ENCODE results near the gene PACRG. TPM values are rescaled to one million over a fixed set of nuclear protein-coding genes. Genes with fewer than 3 reads are reported as not detected.

Gene PACRG
- total and polyA plus RNA-seq, 12 donors: 2.1 to 34.6 (median 10.0) TPM

DNA sequence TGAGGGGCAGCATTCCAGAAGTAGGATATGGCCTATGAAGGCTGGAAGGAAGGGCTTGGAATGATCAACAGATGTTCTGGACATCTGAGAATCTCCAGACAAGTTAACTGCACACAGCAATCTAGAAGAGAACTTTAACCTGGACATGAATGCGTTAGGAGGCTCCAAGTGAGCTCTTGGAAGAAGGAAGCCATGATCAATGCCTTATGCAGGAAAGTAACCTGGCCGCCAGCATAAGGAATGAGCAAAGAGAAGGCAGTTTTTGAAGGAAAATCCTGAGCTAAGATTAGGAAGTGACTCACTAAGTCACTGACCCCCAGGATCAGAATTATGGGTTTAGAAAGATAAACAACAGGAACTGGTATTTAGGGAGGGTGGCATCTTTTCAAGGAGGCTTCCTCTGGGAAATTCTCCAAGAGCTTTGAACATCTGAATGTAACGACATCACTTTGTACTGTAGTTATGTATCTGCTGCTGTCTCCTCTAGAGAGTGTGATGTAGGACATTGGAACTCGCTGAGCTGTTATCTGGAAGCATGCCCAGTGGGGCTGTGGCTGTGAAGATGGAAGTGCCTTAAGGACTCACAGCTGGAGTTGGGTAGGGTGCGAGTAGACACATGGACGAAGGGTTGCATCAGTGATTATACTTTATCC, 236.8 kb downstream of the PACRG start:
- Histone ChIP-seq H3K27me3 (peaks cover 0 to 11% (median 0%) of the 10 kb centered on the region in 7 donors), H3K27ac (no peak overlapping the region), H3K36me3 (no peaks in the 10 kb centered on the region), H3K4me1 (peaks cover 0 to 14% (median 9%) of the 10 kb centered on the region in 9 donors), H3K9me3 (no peaks in the 10 kb centered on the region), H3K4me3 (no peak overlapping the region)
- WGBS, 2 donors: 22 to 25% methylated on average over 6 of the region's 6 CpGs
- DNase-seq: peak in 1 of 2 donors; percentile 51
- peak; percentile 67 to 96 (median 82) for ATAC-seq
- intact Hi-C loops (cut with DNase I): no loop called here
- TF ChIP-seq, protein P1, sequence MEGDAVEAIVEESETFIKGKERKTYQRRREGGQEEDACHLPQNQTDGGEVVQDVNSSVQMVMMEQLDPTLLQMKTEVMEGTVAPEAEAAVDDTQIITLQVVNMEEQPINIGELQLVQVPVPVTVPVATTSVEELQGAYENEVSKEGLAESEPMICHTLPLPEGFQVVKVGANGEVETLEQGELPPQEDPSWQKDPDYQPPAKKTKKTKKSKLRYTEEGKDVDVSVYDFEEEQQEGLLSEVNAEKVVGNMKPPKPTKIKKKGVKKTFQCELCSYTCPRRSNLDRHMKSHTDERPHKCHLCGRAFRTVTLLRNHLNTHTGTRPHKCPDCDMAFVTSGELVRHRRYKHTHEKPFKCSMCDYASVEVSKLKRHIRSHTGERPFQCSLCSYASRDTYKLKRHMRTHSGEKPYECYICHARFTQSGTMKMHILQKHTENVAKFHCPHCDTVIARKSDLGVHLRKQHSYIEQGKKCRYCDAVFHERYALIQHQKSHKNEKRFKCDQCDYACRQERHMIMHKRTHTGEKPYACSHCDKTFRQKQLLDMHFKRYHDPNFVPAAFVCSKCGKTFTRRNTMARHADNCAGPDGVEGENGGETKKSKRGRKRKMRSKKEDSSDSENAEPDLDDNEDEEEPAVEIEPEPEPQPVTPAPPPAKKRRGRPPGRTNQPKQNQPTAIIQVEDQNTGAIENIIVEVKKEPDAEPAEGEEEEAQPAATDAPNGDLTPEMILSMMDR (IDR thresholded peaks at IDR 0.05): no peak

DNA sequence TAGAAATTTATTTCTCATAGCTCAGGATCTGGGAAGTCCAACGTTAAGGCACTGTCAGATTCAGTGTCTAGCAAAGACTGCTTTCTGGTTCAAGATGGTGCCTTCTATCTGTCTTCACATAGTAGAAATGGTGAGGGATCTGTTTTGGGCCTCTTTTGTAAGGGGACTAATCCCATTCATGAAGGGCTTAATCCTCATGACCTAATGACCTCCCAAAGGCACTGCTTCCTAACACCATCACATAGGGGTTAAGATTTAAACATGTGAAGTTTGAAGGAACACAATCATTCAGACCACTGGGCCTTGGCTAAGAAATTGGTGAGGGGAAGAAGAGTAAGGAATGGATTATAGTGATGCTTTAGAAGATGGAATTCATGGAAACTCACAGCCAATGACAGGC, 237.6 kb downstream of the PACRG start:
- H3K27me3 ChIP-seq: peaks cover 0 to 10% (median 0%) of the 10 kb centered on the region in 7 donors
- no peaks in the 10 kb centered on the region for H3K36me3 ChIP-seq
- no peak overlapping the region for H3K4me3 ChIP-seq
- ATAC-seq (no peak), DNase-seq (no peak)
- H3K9me3 ChIP-seq: no peaks in the 10 kb centered on the region
- intact Hi-C loops (cut with DNase I): no loop called here
- no peak overlapping the region for H3K27ac ChIP-seq
- TF ChIP-seq, protein P1 (IDR thresholded peaks at IDR 0.05): no peak
- WGBS, 2 donors: 70 to 79% methylated on average over 1 of the region's 1 CpG
- peaks cover 0 to 14% (median 9%) of the 10 kb centered on the region in 9 donors for H3K4me1 ChIP-seq

DNA sequence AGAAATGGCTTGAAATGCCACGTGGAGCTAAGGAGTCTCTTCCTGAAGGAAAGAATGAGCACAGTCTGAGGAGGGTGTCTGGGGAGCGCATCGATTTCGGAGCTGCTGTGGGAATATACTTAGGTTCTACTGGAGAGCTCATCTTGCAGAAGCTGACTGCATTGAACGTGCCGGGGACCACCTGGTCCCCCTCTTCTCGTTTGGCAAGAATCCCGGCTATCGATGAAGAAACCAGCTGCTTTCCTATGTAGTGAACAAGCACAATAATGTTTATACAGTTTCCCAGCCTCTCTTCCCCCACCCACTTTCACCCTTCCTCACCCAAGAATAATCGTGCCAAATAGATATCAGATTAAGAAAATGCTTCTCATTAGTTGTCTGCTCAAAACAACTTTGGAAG, 242.5 kb downstream of the PACRG start:
- no peaks in the 10 kb centered on the region for H3K27me3 ChIP-seq
- 53 to 58% methylated on average over 10 of the region's 10 CpGs for WGBS, 2 donors
- H3K4me3 ChIP-seq: no peak overlapping the region
- no peaks in the 10 kb centered on the region for H3K36me3 ChIP-seq
- TF ChIP-seq, protein P1 (IDR thresholded peaks at IDR 0.05): no peak
- H3K4me1 ChIP-seq: peaks cover 0 to 1% (median 0%) of the 10 kb centered on the region in 9 donors
- H3K27ac ChIP-seq: no peak overlapping the region
- no peak for ATAC-seq
- intact Hi-C loops (cut with DNase I): no loop called here
- peaks cover 0 to 3% (median 0%) of the 10 kb centered on the region in 11 donors for H3K9me3 ChIP-seq
- no peak for DNase-seq

DNA sequence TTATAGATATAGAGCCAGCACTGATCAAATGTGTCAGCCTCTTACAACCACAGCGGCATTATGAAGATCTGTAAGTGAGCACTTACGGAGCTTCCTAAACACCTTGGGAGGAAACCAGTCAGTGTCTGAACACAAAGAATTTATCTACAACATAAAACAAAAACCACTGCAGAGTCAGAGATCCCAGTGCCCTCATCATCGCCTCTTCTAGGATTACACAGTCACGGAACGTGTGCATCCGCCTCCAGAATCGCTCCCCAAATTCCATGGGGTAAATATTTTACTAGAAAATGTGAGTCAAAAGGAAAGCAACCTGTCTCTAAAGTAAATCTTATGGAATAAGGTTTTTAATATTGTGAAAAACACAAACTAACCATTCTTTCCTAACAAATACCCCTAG, 243.6 kb downstream of the PACRG start:
- Histone ChIP-seq H3K36me3 (no peaks in the 10 kb centered on the region), H3K4me1 (no peaks in the 10 kb centered on the region), H3K9me3 (peaks cover 0 to 3% (median 0%) of the 10 kb centered on the region in 11 donors), H3K4me3 (no peak overlapping the region), H3K27ac (no peak overlapping the region), H3K27me3 (no peaks in the 10 kb centered on the region)
- DNase-seq (no peak), ATAC-seq (no peak)
- TF ChIP-seq, protein P1 (IDR thresholded peaks at IDR 0.05): no peak
- WGBS, 2 donors: 96 to 99% methylated on average over 7 of the region's 7 CpGs
- intact Hi-C loops (cut with DNase I): no loop called here

All from heart right ventricle (tissue), 16 donors.